Measurements from ENCODE around the gene MAP2K5.

MAP2K5 gene

DNA sequence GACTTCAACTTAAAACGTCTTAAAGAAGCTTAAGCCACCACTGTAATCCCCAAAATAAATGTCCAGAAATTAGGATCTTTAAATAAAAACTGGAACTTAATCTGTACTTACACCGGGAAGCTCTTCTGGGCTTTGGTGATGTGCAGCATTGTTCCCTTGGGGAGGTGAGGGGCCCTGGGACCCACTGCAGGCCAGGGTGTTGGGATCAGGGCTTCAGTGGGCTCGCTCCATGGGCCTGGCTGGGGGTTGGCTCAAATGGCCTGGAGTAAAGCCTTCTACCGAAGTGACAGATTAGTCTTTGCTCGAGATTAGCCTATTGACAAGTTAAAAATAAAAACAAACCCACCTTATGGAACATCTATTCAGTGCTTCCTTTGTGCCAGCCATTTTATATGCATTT, 303.5 kb downstream of the MAP2K5 start:
- no peak for DNase-seq

DNA sequence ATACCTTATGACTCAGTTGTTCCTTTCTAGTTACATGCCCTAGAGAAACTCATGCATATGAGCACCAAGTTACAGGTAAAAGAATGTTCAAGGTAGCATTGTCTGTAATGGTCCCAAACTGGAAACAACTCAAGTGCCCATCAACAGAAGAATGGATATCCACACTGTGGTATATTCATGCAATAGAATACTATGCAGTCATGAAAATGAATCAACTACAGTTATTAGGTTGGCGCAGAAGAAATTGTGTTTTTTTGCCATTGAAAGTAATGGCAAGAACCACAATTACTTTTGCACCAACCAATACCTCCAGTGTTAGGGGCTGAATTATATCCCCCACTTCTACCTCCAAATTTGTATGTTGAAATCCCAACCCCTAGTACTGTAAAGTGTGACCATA, 307.0 kb downstream of the MAP2K5 start:
- no peak for DNase-seq

DNA sequence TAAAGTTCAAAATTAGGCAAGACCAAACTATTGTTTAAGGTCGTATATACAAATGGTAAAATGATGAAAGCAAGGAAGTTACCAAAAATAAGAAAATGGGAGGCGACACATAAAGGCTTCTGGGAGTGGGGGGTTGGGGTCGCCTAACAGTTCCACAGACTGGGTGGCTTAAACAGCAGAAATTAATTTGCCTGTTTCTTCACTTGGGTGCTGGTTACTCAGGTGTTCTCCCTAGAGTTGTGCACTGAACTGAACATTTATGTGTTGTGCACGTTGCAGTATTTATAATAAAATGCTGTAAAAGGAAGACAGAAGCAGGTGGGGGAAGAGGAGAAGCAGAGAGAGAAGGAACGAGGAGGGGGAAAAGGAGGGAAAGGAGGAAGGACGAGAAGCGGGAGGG, 307.8 kb downstream of the MAP2K5 start:
- no peak for DNase-seq

DNA sequence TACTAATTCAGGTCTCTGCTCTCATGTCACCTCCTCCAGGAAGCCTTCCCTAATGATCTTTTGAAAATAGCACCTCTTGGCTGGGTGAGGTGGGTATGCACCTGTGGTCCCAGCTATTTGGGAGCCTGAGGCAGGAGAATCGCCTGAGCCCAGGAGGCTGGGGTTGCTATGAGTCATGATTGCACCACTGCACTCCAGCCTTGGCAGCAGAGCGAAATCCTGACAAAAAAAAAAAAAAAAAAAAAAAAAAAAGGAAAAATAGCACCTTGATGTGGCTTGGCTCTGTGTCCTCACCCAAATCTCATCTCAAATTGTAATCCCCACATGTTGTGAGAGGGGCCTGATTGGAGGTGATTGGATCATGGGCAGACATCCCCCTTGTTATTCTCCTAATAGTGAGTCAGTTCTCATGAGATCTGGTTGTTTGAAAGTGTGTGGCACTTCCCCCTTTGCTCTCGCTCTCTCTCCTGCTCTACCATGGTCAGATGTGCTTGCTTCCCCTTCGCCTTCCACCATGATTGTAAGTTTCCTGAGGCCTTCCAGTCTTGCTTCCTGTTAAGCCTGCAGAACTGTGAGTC, 308.6 kb downstream of the MAP2K5 start:
- no peak for DNase-seq

DNA sequence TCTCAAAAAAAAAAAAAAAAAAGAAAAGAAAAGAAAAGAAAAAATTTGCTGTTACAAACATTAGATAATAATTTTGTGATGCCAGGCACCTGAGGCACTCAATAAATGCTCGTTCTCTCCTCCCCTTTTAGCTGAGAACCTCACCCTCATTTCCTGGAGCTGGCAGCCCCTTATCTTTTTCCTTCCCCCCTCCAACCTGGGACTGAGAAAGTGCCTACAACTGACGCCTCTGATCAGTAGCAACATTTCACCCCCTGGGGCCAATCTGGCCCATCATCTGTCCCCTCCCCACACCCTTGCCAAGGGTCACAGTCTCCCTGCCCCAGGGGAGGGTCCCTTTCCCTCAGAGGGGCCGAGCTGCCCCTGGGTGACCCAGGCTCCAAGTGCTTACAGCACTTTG, 309.9 kb downstream of the MAP2K5 start:
- no peak for DNase-seq

DNA sequence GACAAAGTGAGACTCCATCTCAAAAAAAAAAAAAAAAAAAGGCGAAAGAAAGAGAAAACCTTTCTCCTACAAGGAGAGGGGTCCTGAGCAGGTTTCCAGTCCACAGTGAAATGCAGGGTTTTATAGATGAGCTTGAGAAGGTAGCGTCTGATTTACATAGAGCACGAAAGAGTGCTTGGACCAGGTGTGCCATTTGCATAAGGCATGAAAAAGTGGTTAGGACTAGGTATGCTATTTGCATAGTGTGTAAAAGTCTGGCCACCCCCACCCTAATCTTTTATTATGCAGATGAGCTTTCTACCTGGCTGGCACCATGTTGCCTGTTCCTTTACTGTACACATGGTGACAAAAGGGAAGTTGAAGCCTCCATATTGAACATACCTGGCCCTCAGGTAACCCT, 311.0 kb downstream of the MAP2K5 start:
- DNase-seq, result no peak

DNA sequence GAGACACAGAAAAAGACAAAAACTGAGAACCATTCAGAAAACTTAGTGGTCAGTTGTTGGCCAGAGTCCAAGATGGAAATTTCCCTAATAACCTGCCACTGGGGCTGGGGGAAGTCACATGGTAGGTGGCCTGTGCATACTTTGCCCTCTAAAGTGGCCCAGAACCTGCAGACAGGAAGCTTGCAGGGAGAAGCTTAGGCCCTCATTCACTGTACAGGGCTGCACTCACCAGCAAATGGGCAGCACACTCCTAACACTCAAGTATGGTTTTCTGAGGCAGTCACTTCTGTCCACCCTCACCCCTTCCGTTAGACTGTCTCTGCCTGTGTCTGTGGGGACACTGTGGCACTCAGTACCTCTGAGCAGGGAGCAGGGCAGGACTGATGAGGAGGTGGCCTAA, 311.9 kb downstream of the MAP2K5 start:
- no peak for DNase-seq

DNA sequence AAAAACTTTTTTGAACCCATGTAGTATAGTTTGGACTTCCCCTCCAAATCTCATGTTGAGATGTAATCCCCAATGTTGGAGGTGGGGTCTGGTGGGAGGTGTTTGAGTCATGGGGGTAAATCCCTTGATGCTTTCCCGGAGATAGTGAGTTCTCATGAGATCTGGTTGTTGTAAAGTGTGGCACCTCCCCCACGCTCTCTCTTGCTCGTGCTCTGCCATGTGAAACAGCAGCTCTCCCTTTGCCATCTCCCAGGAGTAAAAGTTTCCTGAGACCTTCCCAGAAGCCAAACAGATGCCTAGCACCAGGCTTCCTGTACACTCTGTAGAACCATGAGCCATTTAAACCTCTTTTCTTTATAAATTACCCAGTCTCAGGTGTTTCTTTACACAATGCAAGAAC, 313.3 kb downstream of the MAP2K5 start:
- DNase-seq, result no peak
